ENCODE measurements around the gene C4orf33. TPM values are rescaled to one million over a fixed set of nuclear protein-coding genes. Genes with fewer than 3 reads are reported as not detected.

C4orf33 gene
- total and polyA plus RNA-seq, 9 of the 15 experiments (the other 6 are each of a cell fraction or from before 2014, with no cell fraction given): 16.7 to 42.0 (median 27.5) TPM

GRCh38 chr4:129143359-129143758, 47.4 kb downstream of the C4orf33 start:
- no peak for ATAC-seq
- Histone ChIP-seq H3K4me3 (no peak overlapping the region), H2AFZ (ENCODE audit: low read depth, low read length) (no peak overlapping the region), H4K20me1 (replicated peaks; ENCODE audit: control insufficient read depth, insufficient read depth, low read length) (no peaks in the 10 kb centered on the region), H3K27me3 (ENCODE audit: control insufficient read depth in 2 of 2, insufficient read depth in 2 of 2, low read length in 2 of 2) (peaks cover 0 to 3% of the 10 kb centered on the region in 2 experiments; a peak in 1 of 5 replicates), H3K4me2 (ENCODE audit: insufficient read depth, low read length) (no peak overlapping the region), H3K36me3 (ENCODE audit: control insufficient read depth, insufficient read depth, low read length) (no peaks in the 10 kb centered on the region), H3K79me2 (ENCODE audit: control insufficient read depth, insufficient read depth, low read length) (no peaks in the 10 kb centered on the region), H3K9ac (ENCODE audit: insufficient read depth in 1 of 2, low read depth in 2 of 2, low read length in 2 of 2) (no peak overlapping the region), H3K4me1 (replicated peaks in 1 of 2; ENCODE audit: control insufficient read depth in 2 of 2, insufficient read depth in 2 of 2, low read length in 2 of 2) (peaks cover 4% of the 10 kb centered on the region in 2 experiments; a peak in 3 of 5 replicates), H3K9me1 (ENCODE audit: control insufficient read depth, insufficient read depth, low read length) (no peaks in the 10 kb centered on the region), H3K9me3 (replicated peaks; ENCODE audit: control insufficient read depth, insufficient read depth, low read depth, low read length) (no peaks in the 10 kb centered on the region), H3K27ac (ENCODE audit: extremely low read depth, low read depth, low read length) (no peak overlapping the region)
- CTCF ChIA-PET (ENCODE audit: low intra/inter-chr PET ratio): no interaction called here
- FAIRE-seq: no peak
- no TSS peak for BruUV-seq (replicated peaks)
- POLR2A ChIA-PET: no interaction called here
- 8% methylated on average over 2 of the region's 2 CpGs for WGBS (ENCODE audit: insufficient coverage, low coverage, missing lambda C conversion rate)
- in situ Hi-C loops (cut with MboI) (no loop called here), intact Hi-C loops (cut with micrococcal nuclease) (loop anchor here (10.0 kb wide), 1 partner anchor 99 kb away; no protein-coding TSS in a partner anchor)
- no peak for DNase-seq (ENCODE audit: extremely low read depth in 1 of 4, low spot score in 3 of 4)
- TF ChIP-seq C11orf30 (IDR thresholded peaks at IDR 0.05; ENCODE audit: low read depth) (peak; percentile 45; the same call in 1 of the 2 replicates), NFRKB (IDR thresholded peaks at IDR 0.05; ENCODE audit: low read depth) (no peak), E2F3 (CRISPR knock-in tag; IDR thresholded peaks at IDR 0.05) (no peak), MAFF (IDR thresholded peaks at IDR 0.05; ENCODE audit: low read length) (0 out of 2 replicates have a peak, but pooled peaks have one; percentile 14), PYGO2 (tag; IDR thresholded peaks at IDR 0.05) (no peak), FIP1L1 (IDR thresholded peaks at IDR 0.05; ENCODE audit: low read depth, low read length, poor library complexity, severe bottlenecking) (no peak), ZNF316 (IDR thresholded peaks at IDR 0.05) (peak; percentile 73), ZNF780A (CRISPR knock-in tag; IDR thresholded peaks at IDR 0.05) (no peak), SFPQ (IDR thresholded peaks at IDR 0.05; ENCODE audit: low read depth, low read length) (no peak), ETS1 (conservative IDR thresholded peaks at IDR 0.05; ENCODE audit: control insufficient read depth, low read depth, low read length) (no peak), ETS2 (tag; IDR thresholded peaks at IDR 0.05; ENCODE audit: borderline replicate concordance, poor library complexity, severe bottlenecking) (no peak)

All from K562 (cell line).